Measurements from ENCODE around the gene LRP1B.

LRP1B gene

GRCh38 chr2:141364821-141365220 lies 766.0 kb downstream of the LRP1B start:
- Histone ChIP-seq H3K4me1 (ENCODE audit: control insufficient read depth, low read length) (no peaks in the 10 kb centered on the region), H3K4me3 (ENCODE audit: low read length) (no peak overlapping the region), H4K20me1 (ENCODE audit: control insufficient read depth, insufficient read depth, low read depth, low read length) (no peaks in the 10 kb centered on the region), H3K27ac (ENCODE audit: low read depth, low read length) (no peak overlapping the region), H3K79me2 (ENCODE audit: control insufficient read depth, low read length) (no peaks in the 10 kb centered on the region), H3K4me2 (ENCODE audit: low read length) (no peak overlapping the region), H3K9me3 (ENCODE audit: control insufficient read depth, insufficient read depth, low read length) (no peaks in the 10 kb centered on the region), H3K27me3 (ENCODE audit: control insufficient read depth, low read length) (no peaks in the 10 kb centered on the region), H3K36me3 (ENCODE audit: control insufficient read depth, low read length) (no peaks in the 10 kb centered on the region), H3F3A (ENCODE audit: control insufficient read depth, insufficient read depth) (no peaks in the 10 kb centered on the region), H3K9me2 (replicated peaks; ENCODE audit: control insufficient read depth, low read length) (no peaks in the 10 kb centered on the region)
- TF ChIP-seq EZH2phosphoT487 (IDR thresholded peaks at IDR 0.05; ENCODE audit: borderline replicate concordance, low read length) (no peak), CTCF (IDR thresholded peaks at IDR 0.05; ENCODE audit: low read depth, low read length, poor library complexity, severe bottlenecking) (no peak)

- Histone ChIP-seq H3K27ac (ENCODE audit: low read depth, low read length) (no peak overlapping the region), H3K9me3 (ENCODE audit: control insufficient read depth, insufficient read depth, low read length) (no peaks in the 10 kb centered on the region), H3K4me1 (ENCODE audit: control insufficient read depth, low read length) (no peaks in the 10 kb centered on the region), H4K20me1 (ENCODE audit: control insufficient read depth, insufficient read depth, low read depth, low read length) (no peaks in the 10 kb centered on the region), H3K4me3 (ENCODE audit: low read length) (no peak overlapping the region), H3F3A (ENCODE audit: control insufficient read depth, insufficient read depth) (no peaks in the 10 kb centered on the region), H3K4me2 (ENCODE audit: low read length) (no peak overlapping the region), H3K27me3 (ENCODE audit: control insufficient read depth, low read length) (no peaks in the 10 kb centered on the region), H3K36me3 (ENCODE audit: control insufficient read depth, low read length) (no peaks in the 10 kb centered on the region), H3K79me2 (ENCODE audit: control insufficient read depth, low read length) (no peaks in the 10 kb centered on the region), H3K9me2 (replicated peaks; ENCODE audit: control insufficient read depth, low read length) (no peaks in the 10 kb centered on the region)
- TF ChIP-seq EZH2phosphoT487 (IDR thresholded peaks at IDR 0.05; ENCODE audit: borderline replicate concordance, low read length) = no peak
- TF ChIP-seq CTCF (IDR thresholded peaks at IDR 0.05; ENCODE audit: low read depth, low read length, poor library complexity, severe bottlenecking) = no peak
Measured at GRCh38 chr2:141362311-141362710, 768.5 kb downstream of the LRP1B start.

GRCh38 chr2:141348481-141348880 lies 782.3 kb downstream of the LRP1B start:
- Histone ChIP-seq H3K9me3 (ENCODE audit: control insufficient read depth, insufficient read depth, low read length) (no peaks in the 10 kb centered on the region), H3K79me2 (ENCODE audit: control insufficient read depth, low read length) (no peaks in the 10 kb centered on the region), H3K9me2 (replicated peaks; ENCODE audit: control insufficient read depth, low read length) (no peaks in the 10 kb centered on the region), H3K4me1 (ENCODE audit: control insufficient read depth, low read length) (no peaks in the 10 kb centered on the region), H3K27me3 (ENCODE audit: control insufficient read depth, low read length) (no peaks in the 10 kb centered on the region), H3F3A (ENCODE audit: control insufficient read depth, insufficient read depth) (no peaks in the 10 kb centered on the region), H3K27ac (ENCODE audit: low read depth, low read length) (no peak overlapping the region), H4K20me1 (ENCODE audit: control insufficient read depth, insufficient read depth, low read depth, low read length) (no peaks in the 10 kb centered on the region), H3K4me3 (ENCODE audit: low read length) (no peak overlapping the region), H3K4me2 (ENCODE audit: low read length) (no peak overlapping the region), H3K36me3 (ENCODE audit: control insufficient read depth, low read length) (no peaks in the 10 kb centered on the region)
- TF ChIP-seq EZH2phosphoT487 (IDR thresholded peaks at IDR 0.05; ENCODE audit: borderline replicate concordance, low read length) = no peak
- TF ChIP-seq CTCF (IDR thresholded peaks at IDR 0.05; ENCODE audit: low read depth, low read length, poor library complexity, severe bottlenecking) = no peak

- H3K4me1 ChIP-seq (ENCODE audit: control insufficient read depth, low read length) = no peaks in the 10 kb centered on the region
- no peak overlapping the region for H3K4me2 ChIP-seq (ENCODE audit: low read length)
- no peaks in the 10 kb centered on the region for H3K9me3 ChIP-seq (ENCODE audit: control insufficient read depth, insufficient read depth, low read length)
- H3K27me3 ChIP-seq (ENCODE audit: control insufficient read depth, low read length) = no peaks in the 10 kb centered on the region
- H3K79me2 ChIP-seq (ENCODE audit: control insufficient read depth, low read length) = no peaks in the 10 kb centered on the region
- no peak overlapping the region for H3K27ac ChIP-seq (ENCODE audit: low read depth, low read length)
- TF ChIP-seq CTCF (IDR thresholded peaks at IDR 0.05; ENCODE audit: low read depth, low read length, poor library complexity, severe bottlenecking) (no peak), EZH2phosphoT487 (IDR thresholded peaks at IDR 0.05; ENCODE audit: borderline replicate concordance, low read length) (no peak)
- no peaks in the 10 kb centered on the region for H4K20me1 ChIP-seq (ENCODE audit: control insufficient read depth, insufficient read depth, low read depth, low read length)
- H3F3A ChIP-seq (ENCODE audit: control insufficient read depth, insufficient read depth) = no peaks in the 10 kb centered on the region
- H3K36me3 ChIP-seq (ENCODE audit: control insufficient read depth, low read length) = no peaks in the 10 kb centered on the region
- H3K9me2 ChIP-seq (replicated peaks; ENCODE audit: control insufficient read depth, low read length) = no peaks in the 10 kb centered on the region
- no peak overlapping the region for H3K4me3 ChIP-seq (ENCODE audit: low read length)
Measured at GRCh38 chr2:141341444-141341843, 789.4 kb downstream of the LRP1B start.
